Sigmoid colon (tissue), 7 donors: ENCODE data around the gene TENM4. TPM values are rescaled to one million over a fixed set of nuclear protein-coding genes. Genes with fewer than 3 reads are reported as not detected.

Experiments
- DNase-seq: peaks from one replicate; pipeline ENCODE4 v3.0.0-alpha.2; 2019
- H3K27ac ChIP-seq, 4 donors: fragments of 200-600 bp; sonication (generic); one replicate each; pipeline ENCODE4 v1.5.1; 2016 to 2019; ENCODE audit warnings: mild to moderate bottlenecking in 1 of 4
- H3K27me3 ChIP-seq, 3 donors: fragments of 200-600 bp; sonication (generic); one replicate each; pipeline ENCODE4 v1.5.1; 2019; ENCODE audit warnings: mild to moderate bottlenecking in 1 of 3
- H3K36me3 ChIP-seq, 4 donors: fragments of 200-600 bp; sonication (generic); one replicate each; pipeline ENCODE4 v1.5.1; 2016 to 2019
- H3K4me1 ChIP-seq, 4 donors: fragments of 200-600 bp; sonication (generic); one replicate each; pipeline ENCODE4 v1.5.1; 2017 to 2019
- H3K4me3 ChIP-seq, 4 donors: fragments of 200-600 bp; sonication (generic); one replicate each; pipeline ENCODE4 v1.5.1; 2017 to 2019; ENCODE audit warnings: mild to moderate bottlenecking in 2 of 4, moderate library complexity in 1 of 4
- H3K9me3 ChIP-seq, 4 donors: fragments of 200-600 bp in 3 of 4; sonication (generic) in 3 of 4; one replicate each; pipeline versions ENCODE4 v1.5.1 to v1.6.1; 2013 to 2019
- EP300 ChIP-seq, 4 donors: sonication (generic); formaldehyde crosslinking; IDR thresholded peaks; one replicate each; pipeline ENCODE4 v1.6.1; 2017; ENCODE audit warnings: antibody characterized with exemption in 4 of 4
- POLR2A ChIP-seq, 2 donors: fragments of 450-650 bp; IDR thresholded peaks; one replicate each; pipeline ENCODE4 v1.6.1; 2016; ENCODE audit warnings: antibody characterized with exemption in 2 of 2, mild to moderate bottlenecking in 2 of 2, moderate library complexity in 2 of 2
- POLR2AphosphoS5 ChIP-seq, 4 donors: sonication (generic); formaldehyde crosslinking; IDR thresholded peaks; one replicate each; pipeline ENCODE4 v1.6.1; 2017; ENCODE audit warnings: antibody characterized with exemption in 4 of 4
- WGBS, 2 donors: extraction: QIAGEN DNeasy Blood & Tissue Kit; methylation state at CpG; one replicate each; pipeline ENCODE4 v1.1.7; 2013; 5-methylcytosine and 5-hydroxymethylcytosine counted together
- intact Hi-C: fragments of 100-400 bp; cut with DNase I; formaldehyde crosslinking; loops from one replicate; pipeline ENCODE4 v1.15.1; 2023
- polyA plus RNA-seq, 3 donors: library from polyadenylated mRNA; stranded (reverse); fragments of 200-250 nt; gene quantifications; one replicate each; pipeline ENCODE4 v1.2.3, GENCODE V29; 2013
- total RNA-seq, 4 donors: library from RNA; depleted of rRNA; stranded (reverse); fragments of >200 nt; gene quantifications; one replicate each; pipeline ENCODE4 v1.1.0, GENCODE V29; 2016
- TF ChIP-seq, protein P1 (sequence below), 4 experiments: fragments of 450-650 bp in 3 of 4; fragments of 200-600 bp in 1 of 4; IDR thresholded peaks; one replicate each; pipeline ENCODE4 v1.5.1; 2016 to 2019; ENCODE audit warnings: antibody characterized with exemption in 4 of 4, mild to moderate bottlenecking in 3 of 4, moderate library complexity in 2 of 4
- donor health status: healthy with polysubstance abuse.
- donor health status: Bipolar disorder and iron deficiency.
- donor health status: healthy.

TENM4 gene
- total and polyA plus RNA-seq, 7 donors, result 0.23 to 14.6 (median 1.9) TPM; not detected in 1

GRCh38 chr11:78949976-78950690 lies 490.7 kb downstream of the TENM4 start:
- no peak for DNase-seq
- intact Hi-C loops, result loop anchor here (5.0 to 10.0 kb wide), 2 partner anchors 125 to 153 kb away; no protein-coding TSS in a partner anchor
- Histone ChIP-seq H3K9me3 (no peaks in the 10 kb centered on the region), H3K36me3 (no peaks in the 10 kb centered on the region), H3K27ac (no peak overlapping the region), H3K4me3 (no peak overlapping the region), H3K4me1 (peaks cover 0 to 14% (median 9%) of the 10 kb centered on the region in 4 donors), H3K27me3 (no peaks in the 10 kb centered on the region)
- TF ChIP-seq POLR2A (IDR thresholded peaks at IDR 0.05) (no peak), POLR2AphosphoS5 (IDR thresholded peaks at IDR 0.05) (no peak), EP300 (IDR thresholded peaks at IDR 0.05) (no peak)
- TF ChIP-seq, protein P1, sequence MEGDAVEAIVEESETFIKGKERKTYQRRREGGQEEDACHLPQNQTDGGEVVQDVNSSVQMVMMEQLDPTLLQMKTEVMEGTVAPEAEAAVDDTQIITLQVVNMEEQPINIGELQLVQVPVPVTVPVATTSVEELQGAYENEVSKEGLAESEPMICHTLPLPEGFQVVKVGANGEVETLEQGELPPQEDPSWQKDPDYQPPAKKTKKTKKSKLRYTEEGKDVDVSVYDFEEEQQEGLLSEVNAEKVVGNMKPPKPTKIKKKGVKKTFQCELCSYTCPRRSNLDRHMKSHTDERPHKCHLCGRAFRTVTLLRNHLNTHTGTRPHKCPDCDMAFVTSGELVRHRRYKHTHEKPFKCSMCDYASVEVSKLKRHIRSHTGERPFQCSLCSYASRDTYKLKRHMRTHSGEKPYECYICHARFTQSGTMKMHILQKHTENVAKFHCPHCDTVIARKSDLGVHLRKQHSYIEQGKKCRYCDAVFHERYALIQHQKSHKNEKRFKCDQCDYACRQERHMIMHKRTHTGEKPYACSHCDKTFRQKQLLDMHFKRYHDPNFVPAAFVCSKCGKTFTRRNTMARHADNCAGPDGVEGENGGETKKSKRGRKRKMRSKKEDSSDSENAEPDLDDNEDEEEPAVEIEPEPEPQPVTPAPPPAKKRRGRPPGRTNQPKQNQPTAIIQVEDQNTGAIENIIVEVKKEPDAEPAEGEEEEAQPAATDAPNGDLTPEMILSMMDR (IDR thresholded peaks at IDR 0.05), result no peak
- WGBS, 2 donors, result 91% methylated on average over 6 of the region's 6 CpGs

GRCh38 chr11:78946945-78947902 lies 493.6 kb downstream of the TENM4 start:
- H3K4me1 ChIP-seq, result peaks cover 0 to 18% (median 13%) of the 10 kb centered on the region in 4 donors
- H3K4me3 ChIP-seq, result no peak overlapping the region
- 27 to 61% methylated on average over 10 of the region's 10 CpGs for WGBS, 2 donors
- peak; percentile 76 for DNase-seq
- H3K27me3 ChIP-seq, result no peaks in the 10 kb centered on the region
- intact Hi-C loops, result loop anchor here (5.0 to 10.0 kb wide), 2 partner anchors 128 to 150 kb away; no protein-coding TSS in a partner anchor
- H3K27ac ChIP-seq, result peak overlapping the region in 2 of 4 donors; percentile 7 to 55
- H3K9me3 ChIP-seq, result no peaks in the 10 kb centered on the region
- TF ChIP-seq POLR2AphosphoS5 (IDR thresholded peaks at IDR 0.05) (peak; percentile 57 to 88 (median 73)), EP300 (IDR thresholded peaks at IDR 0.05) (no peak), POLR2A (IDR thresholded peaks at IDR 0.05) (no peak)
- TF ChIP-seq, protein P1 (IDR thresholded peaks at IDR 0.05), result no peak
- no peaks in the 10 kb centered on the region for H3K36me3 ChIP-seq

DNA sequence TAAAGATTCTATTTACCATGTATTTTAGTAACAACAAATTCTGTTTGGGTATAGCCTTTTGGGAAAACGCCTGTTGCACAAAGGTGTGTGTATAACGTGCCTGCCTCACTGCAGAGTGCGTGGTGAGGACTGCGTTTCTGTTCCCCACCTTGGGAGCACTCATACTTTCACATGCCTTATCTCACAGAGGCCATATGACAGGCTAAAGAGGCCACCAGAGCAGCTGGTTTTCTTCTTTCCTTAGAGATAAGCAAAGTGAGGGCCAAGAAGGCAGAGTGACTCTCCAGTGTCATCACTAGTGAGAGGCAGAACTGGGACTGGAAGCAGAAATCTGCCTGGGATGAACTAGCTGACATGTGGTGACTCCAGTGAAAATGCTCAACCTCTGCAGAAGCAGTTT lies 497.0 kb downstream of the TENM4 start:
- no peak for TF ChIP-seq EP300 (IDR thresholded peaks at IDR 0.05)
- no peak for TF ChIP-seq POLR2AphosphoS5 (IDR thresholded peaks at IDR 0.05)
- TF ChIP-seq, protein P1 (IDR thresholded peaks at IDR 0.05), result no peak
- TF ChIP-seq POLR2A (IDR thresholded peaks at IDR 0.05), result no peak
- H3K4me1 ChIP-seq, result peaks cover 0 to 24% (median 21%) of the 10 kb centered on the region in 4 donors
- no peak for DNase-seq
- intact Hi-C loops, result loop anchor here (10.0 kb wide), 1 partner anchor 131 kb away; no protein-coding TSS in a partner anchor
- H3K36me3 ChIP-seq, result no peaks in the 10 kb centered on the region
- WGBS, 2 donors, result 63 to 79% methylated on average over 4 of the region's 4 CpGs
- H3K27me3 ChIP-seq, result no peaks in the 10 kb centered on the region
- H3K9me3 ChIP-seq, result no peaks in the 10 kb centered on the region
- no peak overlapping the region for H3K27ac ChIP-seq
- no peak overlapping the region for H3K4me3 ChIP-seq

DNA sequence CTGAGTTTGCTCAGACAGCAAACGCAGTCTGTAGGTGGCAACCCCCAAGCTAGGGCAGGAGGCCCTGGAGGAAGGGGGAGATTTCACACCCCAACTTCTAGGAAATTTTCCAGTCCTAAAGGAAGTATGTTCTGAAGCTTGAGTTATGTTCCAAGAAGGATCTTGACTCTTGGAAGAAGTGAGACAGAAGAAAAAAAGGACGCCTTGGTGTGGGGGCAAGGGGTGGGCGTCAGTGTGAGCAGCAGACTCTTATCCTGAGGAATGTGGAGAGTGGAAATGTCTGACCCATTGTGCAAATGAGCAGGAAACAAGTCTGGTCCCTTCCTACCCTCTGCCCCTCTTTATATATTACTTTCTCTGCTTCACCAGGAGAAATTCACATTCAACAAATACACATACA lies 497.7 kb downstream of the TENM4 start:
- intact Hi-C loops, result loop anchor here (10.0 kb wide), 1 partner anchor 132 kb away; no protein-coding TSS in a partner anchor
- TF ChIP-seq POLR2A (IDR thresholded peaks at IDR 0.05) (no peak), POLR2AphosphoS5 (IDR thresholded peaks at IDR 0.05) (no peak), EP300 (IDR thresholded peaks at IDR 0.05) (no peak)
- TF ChIP-seq, protein P1 (IDR thresholded peaks at IDR 0.05), result no peak
- peaks cover 0 to 24% (median 21%) of the 10 kb centered on the region in 4 donors for H3K4me1 ChIP-seq
- DNase-seq, result no peak
- H3K9me3 ChIP-seq, result no peaks in the 10 kb centered on the region
- WGBS, 2 donors, result 52 to 80% methylated on average over 3 of the region's 3 CpGs
- no peaks in the 10 kb centered on the region for H3K36me3 ChIP-seq
- H3K4me3 ChIP-seq, result no peak overlapping the region
- no peak overlapping the region for H3K27ac ChIP-seq
- H3K27me3 ChIP-seq, result no peaks in the 10 kb centered on the region
